GM20000 (cell line): ENCODE data around the gene ZNF143.

ENCODE experiments used
- DNase-seq: peaks from one replicate; pipeline ENCODE4 v3.0.0; 2012; ENCODE audit warnings: low spot score
- CTCF ChIP-seq: IDR thresholded peaks from 2 replicates; pipeline ENCODE4 v1.5.1; 2012; ENCODE audit warnings: mild to moderate bottlenecking, control low read depth; ENCODE audit errors: extremely low read depth, missing control alignments

ZNF143 gene

DNA sequence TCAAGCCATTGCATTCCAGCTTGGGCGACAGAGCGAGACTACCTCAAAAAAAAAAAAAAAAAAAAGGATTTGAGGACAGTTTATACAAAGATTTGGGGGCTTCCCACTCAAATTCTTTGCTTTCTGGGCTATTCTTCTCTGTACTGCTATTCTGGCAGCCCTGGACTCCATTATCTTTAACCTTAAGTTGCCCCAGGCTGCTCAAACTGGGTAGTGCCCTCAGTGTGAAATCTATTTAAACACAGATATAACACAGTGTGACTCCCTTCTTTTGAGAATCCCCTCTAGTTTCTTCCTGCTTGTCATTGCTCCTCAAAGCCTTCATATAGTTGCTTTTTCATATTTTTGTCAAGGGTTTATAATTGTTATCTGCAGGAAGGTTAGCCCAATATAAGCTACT is 63.2 kb downstream of the ZNF143 start:
- no peak for TF ChIP-seq CTCF
- no peak for DNase-seq

GRCh38 chr11:9525116-9525515 is 64.3 kb downstream of the ZNF143 start:
- TF ChIP-seq CTCF = no peak

DNA sequence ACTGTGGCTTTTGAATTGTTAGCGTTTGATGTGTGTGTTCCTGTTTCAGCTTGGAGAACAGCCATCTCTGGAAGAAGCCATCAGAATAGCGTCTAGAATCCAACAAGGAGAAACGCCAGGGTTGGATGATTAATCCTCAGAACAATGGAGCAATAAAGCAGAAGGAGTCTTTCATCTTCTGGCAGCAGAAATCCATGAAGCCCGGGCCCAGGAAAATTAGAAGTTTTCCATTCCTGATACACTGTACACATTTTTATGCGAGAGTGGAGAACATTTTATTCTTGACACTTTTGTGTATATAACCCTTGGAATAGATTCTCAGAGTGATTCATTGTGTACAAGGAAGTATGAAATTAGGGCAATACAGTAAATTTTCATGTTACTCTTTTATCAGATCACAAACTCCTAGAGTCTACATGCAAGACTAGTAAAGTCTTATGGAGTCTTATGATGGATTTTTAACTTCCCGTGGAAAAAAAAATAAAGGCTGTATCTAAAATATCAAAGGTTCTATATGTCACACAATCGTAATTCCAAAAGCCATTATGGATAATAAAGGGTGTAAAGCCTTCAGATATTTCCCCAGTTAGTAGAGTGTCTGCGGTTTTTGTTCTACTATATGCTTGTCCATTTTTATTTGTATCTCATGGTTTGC is 66.8 kb downstream of the ZNF143 start:
- no peak for DNase-seq
- TF ChIP-seq CTCF = no peak

More at GRCh38 chr11:9525116-9525515, 64.3 kb downstream of the ZNF143 start:
- DNase-seq = no peak

DNA sequence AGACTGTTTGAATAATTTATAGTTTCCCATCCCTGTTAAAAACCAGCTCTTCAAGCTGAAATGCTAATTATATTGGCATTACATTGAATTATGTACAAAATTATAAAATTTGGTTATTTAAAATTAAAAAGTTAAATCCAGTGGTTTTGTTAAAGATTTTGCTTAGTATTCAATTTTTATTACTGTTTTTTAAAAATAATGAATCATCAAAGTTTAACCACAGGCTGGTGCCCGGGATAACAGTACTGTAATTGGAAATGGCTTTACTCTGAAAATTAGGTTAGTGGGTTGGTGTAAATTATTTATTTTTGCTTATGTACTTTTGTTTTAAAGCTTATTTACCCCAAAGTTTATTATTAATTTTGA is 67.3 kb downstream of the ZNF143 start:
- TF ChIP-seq CTCF = no peak
- DNase-seq = no peak

- no peak for DNase-seq
- TF ChIP-seq CTCF = no peak
Measured at GRCh38 chr11:9528573-9529333, 67.9 kb downstream of the ZNF143 start.

DNA sequence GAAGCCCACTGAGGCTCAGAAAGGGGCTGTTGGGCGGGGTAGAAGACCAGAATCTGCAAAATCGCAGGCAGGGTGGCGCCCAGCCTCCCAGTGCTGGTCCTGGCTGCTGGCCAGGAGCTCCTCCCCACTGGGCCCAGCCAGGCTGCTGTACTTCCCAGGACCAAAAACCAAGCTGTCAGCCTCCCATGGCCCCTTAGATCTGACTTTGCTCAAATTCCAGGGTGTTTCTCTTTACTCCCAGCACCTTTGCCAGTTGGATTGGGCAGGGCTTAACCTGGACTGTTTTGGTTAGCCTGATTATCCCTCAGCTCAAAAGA is 68.5 kb downstream of the ZNF143 start:
- DNase-seq = no peak
- no peak for TF ChIP-seq CTCF

DNA sequence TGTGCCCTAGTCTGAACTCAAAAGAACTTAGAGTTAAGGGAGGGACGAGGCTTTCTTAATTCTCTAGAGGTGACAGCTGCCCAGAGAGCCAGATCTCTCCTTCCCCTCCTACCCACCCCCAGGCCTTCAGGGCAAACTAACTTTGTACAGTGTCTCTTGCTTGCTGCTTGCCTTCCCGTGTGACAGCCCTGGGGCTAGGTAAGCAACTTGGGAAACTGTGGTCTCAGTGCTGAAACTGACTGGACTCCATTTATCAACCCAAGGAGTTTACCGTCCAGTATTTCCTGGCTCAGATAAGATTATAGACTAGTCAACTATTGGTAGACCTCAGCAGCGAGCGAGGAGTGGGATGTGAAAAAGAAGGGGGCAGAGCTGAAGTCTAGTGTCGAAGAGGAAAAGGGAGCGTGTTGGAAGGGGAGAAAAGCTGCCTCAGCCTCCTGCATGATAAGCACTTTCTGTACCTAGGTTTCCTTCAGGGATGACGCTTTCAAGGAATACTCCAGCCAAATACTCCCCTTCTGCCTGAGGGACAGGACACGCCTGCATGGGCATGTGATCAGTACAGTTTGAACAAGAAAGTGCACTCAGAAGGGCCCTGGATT is 69.3 kb downstream of the ZNF143 start:
- no peak for DNase-seq
- no peak for TF ChIP-seq CTCF
